Measurements from ENCODE around the gene UBE2E2.

UBE2E2 gene

DNA sequence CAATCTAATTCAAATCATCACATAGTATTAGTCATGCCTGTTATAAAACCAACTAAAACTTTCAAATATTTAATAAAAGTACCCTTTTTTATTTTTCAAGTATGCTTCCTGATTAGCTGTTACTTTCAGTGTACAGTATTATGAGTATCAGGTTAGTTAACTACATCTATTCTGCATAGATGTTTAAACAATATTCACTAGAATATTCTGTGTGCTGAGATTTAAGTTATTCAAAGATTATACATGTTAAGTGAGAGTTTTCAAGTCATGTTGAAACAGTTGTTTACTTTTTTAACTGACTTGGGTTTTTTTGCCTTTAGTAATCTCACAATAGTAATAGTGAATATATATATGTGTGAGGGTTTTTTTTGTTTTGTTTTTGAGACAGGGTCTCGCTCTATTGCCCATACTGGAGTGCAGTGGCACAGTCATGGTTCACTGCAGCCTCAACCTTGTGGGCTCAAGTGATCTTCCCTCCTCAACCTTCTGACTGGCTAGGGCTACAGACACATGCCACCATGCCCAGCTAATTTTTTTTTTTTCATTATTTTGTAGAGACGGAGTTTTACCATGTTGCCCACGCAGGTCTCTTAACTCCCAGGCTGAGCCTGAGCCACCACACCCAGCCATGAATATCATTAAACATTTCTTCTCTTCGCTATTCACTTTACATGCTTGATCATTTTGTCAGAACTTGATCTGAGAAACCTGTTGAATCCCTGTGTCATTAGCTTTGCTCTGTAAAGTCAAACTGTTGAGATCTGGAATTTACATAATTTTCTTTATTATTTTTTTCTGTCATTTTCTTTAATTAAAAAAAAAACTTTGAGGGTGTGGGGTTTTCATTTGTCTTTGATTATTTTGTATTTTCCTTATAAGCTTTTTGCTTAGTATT lies 316.4 kb downstream of the UBE2E2 start:
- H3K9me3 ChIP-seq (ENCODE audit: control insufficient read depth in 1 of 2, low read length in 2 of 2), result no peaks in the 10 kb centered on the region
- no peaks in the 10 kb centered on the region for H3K4me1 ChIP-seq (ENCODE audit: control insufficient read depth in 1 of 2, insufficient read depth in 2 of 2, low read length in 2 of 2)
- H3K27ac ChIP-seq (ENCODE audit: low read length), result no peak overlapping the region
- H3K27me3 ChIP-seq (ENCODE audit: low read depth, low read length), result no peaks in the 10 kb centered on the region
- no peaks in the 10 kb centered on the region for H3K36me3 ChIP-seq (ENCODE audit: control insufficient read depth in 1 of 2, insufficient read depth in 2 of 2, low read length in 2 of 2)
- no peak overlapping the region for H3K4me3 ChIP-seq (ENCODE audit: low read depth in 1 of 2, low read length in 2 of 2)

DNA sequence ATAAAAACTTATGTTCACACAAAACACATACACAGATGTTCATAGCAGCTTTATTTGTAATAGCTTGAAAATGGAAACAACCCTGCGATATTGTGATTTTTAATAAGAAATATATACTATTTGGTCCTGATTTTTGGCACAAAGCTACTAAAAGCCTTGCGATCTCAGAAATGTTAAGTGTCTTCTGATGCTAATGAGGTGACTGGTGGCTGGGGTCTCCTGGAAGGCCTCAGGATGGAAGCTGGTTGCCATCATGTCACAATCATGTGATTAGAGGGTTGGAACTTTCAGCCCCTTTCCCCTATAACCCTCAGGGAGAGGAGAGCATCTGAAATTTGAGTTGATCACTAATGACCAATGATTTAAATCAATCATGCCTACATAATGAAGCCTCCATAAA lies 324.2 kb downstream of the UBE2E2 start:
- Histone ChIP-seq H3K4me3 (ENCODE audit: low read depth in 1 of 2, low read length in 2 of 2) (no peak overlapping the region), H3K27ac (ENCODE audit: low read length) (no peak overlapping the region), H3K27me3 (ENCODE audit: low read depth, low read length) (no peaks in the 10 kb centered on the region), H3K4me1 (ENCODE audit: control insufficient read depth in 1 of 2, insufficient read depth in 2 of 2, low read length in 2 of 2) (no peaks in the 10 kb centered on the region), H3K9me3 (ENCODE audit: control insufficient read depth in 1 of 2, low read length in 2 of 2) (no peaks in the 10 kb centered on the region), H3K36me3 (ENCODE audit: control insufficient read depth in 1 of 2, insufficient read depth in 2 of 2, low read length in 2 of 2) (no peaks in the 10 kb centered on the region)

DNA sequence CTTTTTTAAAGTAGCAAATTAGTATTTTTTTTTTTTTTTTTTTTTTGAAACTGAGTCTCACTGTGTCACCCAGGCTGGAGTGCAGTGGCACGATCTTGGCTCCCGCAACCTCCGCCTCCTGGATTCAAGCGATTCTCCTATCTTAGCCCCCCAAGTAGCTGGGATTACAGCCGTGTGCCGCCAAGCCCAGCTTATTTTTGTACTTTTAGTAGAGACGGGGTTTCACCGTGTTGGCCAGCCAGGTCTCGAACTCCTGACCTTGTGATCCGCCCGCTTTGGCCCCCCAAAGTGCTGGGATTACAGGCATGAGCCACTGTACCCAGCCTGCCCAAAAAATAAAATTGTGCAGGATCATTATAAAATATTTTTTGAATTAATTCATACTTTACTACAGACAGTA lies 330.5 kb downstream of the UBE2E2 start:
- H3K4me3 ChIP-seq (ENCODE audit: low read depth in 1 of 2, low read length in 2 of 2), result no peak overlapping the region
- H3K27me3 ChIP-seq (ENCODE audit: low read depth, low read length), result no peaks in the 10 kb centered on the region

DNA sequence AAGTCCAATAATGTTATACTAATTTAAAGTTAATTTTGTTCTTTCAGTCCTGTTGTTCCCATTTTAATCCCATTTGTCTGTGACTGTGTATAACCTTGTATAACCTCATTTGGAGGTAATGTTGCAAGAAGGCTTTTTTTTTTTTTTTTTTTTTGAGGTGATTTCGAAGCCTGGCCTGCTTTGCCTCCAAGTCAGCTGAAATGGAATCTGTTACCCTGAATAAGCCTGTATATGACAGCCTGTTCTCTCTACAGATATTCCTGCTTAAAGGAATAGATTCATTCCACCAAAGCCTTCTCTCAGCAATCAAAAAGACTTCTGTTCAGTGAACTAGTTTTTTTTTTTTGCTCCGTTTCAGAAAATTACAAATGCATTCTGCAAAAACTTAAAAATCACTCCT lies 330.9 kb downstream of the UBE2E2 start:
- Histone ChIP-seq H3K36me3 (ENCODE audit: control insufficient read depth in 1 of 2, insufficient read depth in 2 of 2, low read length in 2 of 2) (no peaks in the 10 kb centered on the region), H3K4me1 (ENCODE audit: control insufficient read depth in 1 of 2, insufficient read depth in 2 of 2, low read length in 2 of 2) (peaks cover 0 to 4% of the 10 kb centered on the region in 2 donors), H3K27me3 (ENCODE audit: low read depth, low read length) (no peaks in the 10 kb centered on the region), H3K27ac (ENCODE audit: low read length) (no peak overlapping the region), H3K4me3 (ENCODE audit: low read depth in 1 of 2, low read length in 2 of 2) (no peak overlapping the region), H3K9me3 (ENCODE audit: control insufficient read depth in 1 of 2, low read length in 2 of 2) (no peaks in the 10 kb centered on the region)

More for the DNA sequence above, 330.5 kb downstream of the UBE2E2 start:
- H3K4me1 ChIP-seq (ENCODE audit: control insufficient read depth in 1 of 2, insufficient read depth in 2 of 2, low read length in 2 of 2), result peaks cover 0 to 4% of the 10 kb centered on the region in 2 donors
- no peaks in the 10 kb centered on the region for H3K36me3 ChIP-seq (ENCODE audit: control insufficient read depth in 1 of 2, insufficient read depth in 2 of 2, low read length in 2 of 2)
- H3K27ac ChIP-seq (ENCODE audit: low read length), result no peak overlapping the region
- no peaks in the 10 kb centered on the region for H3K9me3 ChIP-seq (ENCODE audit: control insufficient read depth in 1 of 2, low read length in 2 of 2)

DNA sequence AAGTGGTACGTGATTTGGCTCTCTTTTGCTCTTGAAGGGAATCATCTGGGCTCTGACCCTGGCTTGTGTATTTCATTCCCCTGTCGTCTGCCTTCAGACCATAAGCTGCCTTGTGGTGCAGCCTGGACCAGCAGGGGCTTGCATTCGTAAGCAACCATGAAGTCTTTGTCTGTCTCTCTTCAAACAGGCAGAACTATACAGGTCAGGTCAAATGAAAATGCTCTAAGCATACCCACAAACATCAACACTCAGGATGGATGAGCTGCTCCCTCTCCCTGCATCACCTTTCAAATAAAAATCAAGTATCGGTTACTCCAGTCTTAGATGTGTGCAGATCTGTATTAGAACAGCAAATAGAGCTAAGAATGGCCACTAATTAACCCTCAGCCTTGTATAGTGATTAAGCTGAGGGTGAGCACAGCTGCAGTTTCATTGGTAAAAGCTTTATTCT lies 334.0 kb downstream of the UBE2E2 start:
- no peaks in the 10 kb centered on the region for H3K27me3 ChIP-seq (ENCODE audit: low read depth, low read length)
- H3K4me3 ChIP-seq (ENCODE audit: low read depth in 1 of 2, low read length in 2 of 2), result no peak overlapping the region
- peaks cover 0 to 4% of the 10 kb centered on the region in 2 donors for H3K4me1 ChIP-seq (ENCODE audit: control insufficient read depth in 1 of 2, insufficient read depth in 2 of 2, low read length in 2 of 2)
- no peaks in the 10 kb centered on the region for H3K9me3 ChIP-seq (ENCODE audit: control insufficient read depth in 1 of 2, low read length in 2 of 2)
- H3K36me3 ChIP-seq (ENCODE audit: control insufficient read depth in 1 of 2, insufficient read depth in 2 of 2, low read length in 2 of 2), result no peaks in the 10 kb centered on the region
- H3K27ac ChIP-seq (ENCODE audit: low read length), result no peak overlapping the region

DNA sequence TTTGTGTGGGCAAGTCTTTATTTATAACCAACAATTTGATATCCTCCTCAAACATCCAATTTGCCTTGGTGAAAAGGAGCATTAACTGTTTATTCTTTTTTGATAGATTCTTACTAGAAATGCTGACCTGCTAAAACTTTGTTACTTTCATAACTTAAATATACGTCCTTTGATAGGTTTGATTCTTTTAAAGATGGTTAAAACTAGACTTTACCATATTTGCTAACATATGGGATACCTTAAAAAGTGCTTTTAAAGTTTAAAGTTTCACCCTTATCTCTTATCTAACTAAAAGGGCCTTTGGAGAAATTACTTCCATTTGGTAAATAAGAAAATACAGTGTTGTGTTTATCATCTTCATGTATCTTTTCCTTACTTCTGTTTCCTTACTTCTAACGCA lies 336.1 kb downstream of the UBE2E2 start:
- no peak overlapping the region for H3K27ac ChIP-seq (ENCODE audit: low read length)
- no peak overlapping the region for H3K4me3 ChIP-seq (ENCODE audit: low read depth in 1 of 2, low read length in 2 of 2)
- peaks cover 0 to under 1% of the 10 kb centered on the region in 2 donors for H3K4me1 ChIP-seq (ENCODE audit: control insufficient read depth in 1 of 2, insufficient read depth in 2 of 2, low read length in 2 of 2)
- no peaks in the 10 kb centered on the region for H3K36me3 ChIP-seq (ENCODE audit: control insufficient read depth in 1 of 2, insufficient read depth in 2 of 2, low read length in 2 of 2)
- no peaks in the 10 kb centered on the region for H3K9me3 ChIP-seq (ENCODE audit: control insufficient read depth in 1 of 2, low read length in 2 of 2)
- no peaks in the 10 kb centered on the region for H3K27me3 ChIP-seq (ENCODE audit: low read depth, low read length)

DNA sequence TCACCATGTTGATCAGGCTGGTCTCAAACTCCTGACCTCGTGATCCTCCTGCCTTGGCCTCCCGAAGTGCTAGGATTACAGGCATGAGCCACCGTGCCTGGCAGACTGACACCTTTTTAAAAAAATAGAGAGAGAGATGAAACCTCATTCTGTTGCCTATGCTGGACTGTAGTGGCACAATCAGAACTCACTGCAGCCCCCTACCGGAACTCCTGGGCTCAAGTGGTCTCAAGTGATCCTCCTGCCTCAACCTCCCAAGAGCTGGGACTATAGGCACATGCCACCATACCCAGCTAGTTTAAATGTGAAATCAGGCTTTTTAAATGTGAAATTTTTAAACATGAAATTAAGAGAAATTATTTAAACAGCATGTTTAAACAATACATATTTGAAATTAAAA lies 337.5 kb downstream of the UBE2E2 start:
- H3K9me3 ChIP-seq (ENCODE audit: control insufficient read depth in 1 of 2, low read length in 2 of 2), result no peaks in the 10 kb centered on the region
- no peaks in the 10 kb centered on the region for H3K4me1 ChIP-seq (ENCODE audit: control insufficient read depth in 1 of 2, insufficient read depth in 2 of 2, low read length in 2 of 2)
- no peak overlapping the region for H3K27ac ChIP-seq (ENCODE audit: low read length)
- H3K36me3 ChIP-seq (ENCODE audit: control insufficient read depth in 1 of 2, insufficient read depth in 2 of 2, low read length in 2 of 2), result no peaks in the 10 kb centered on the region
- H3K4me3 ChIP-seq (ENCODE audit: low read depth in 1 of 2, low read length in 2 of 2), result no peak overlapping the region
- no peaks in the 10 kb centered on the region for H3K27me3 ChIP-seq (ENCODE audit: low read depth, low read length)

DNA sequence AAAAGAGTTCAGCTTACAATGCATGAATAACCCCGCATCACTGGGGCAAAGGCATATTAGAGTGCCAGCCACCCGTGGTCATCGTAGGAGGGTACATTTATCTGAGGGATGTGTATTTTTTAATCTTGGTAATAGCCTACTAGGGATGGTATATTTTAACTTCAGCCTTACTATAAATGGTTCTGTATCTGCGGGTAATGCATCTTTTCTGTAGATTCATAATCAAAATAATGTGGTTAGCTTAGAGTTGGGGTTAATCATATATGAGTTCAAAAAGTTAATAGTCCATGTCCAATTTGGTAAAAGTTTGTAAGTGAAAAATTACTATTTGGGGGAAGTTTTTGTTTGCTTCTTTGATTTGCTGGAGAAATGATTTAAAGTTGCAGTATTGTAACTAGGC lies 339.0 kb downstream of the UBE2E2 start:
- H3K36me3 ChIP-seq (ENCODE audit: control insufficient read depth in 1 of 2, insufficient read depth in 2 of 2, low read length in 2 of 2), result no peaks in the 10 kb centered on the region
- H3K4me3 ChIP-seq (ENCODE audit: low read depth in 1 of 2, low read length in 2 of 2), result no peak overlapping the region
- H3K4me1 ChIP-seq (ENCODE audit: control insufficient read depth in 1 of 2, insufficient read depth in 2 of 2, low read length in 2 of 2), result no peaks in the 10 kb centered on the region
- no peaks in the 10 kb centered on the region for H3K27me3 ChIP-seq (ENCODE audit: low read depth, low read length)
- H3K27ac ChIP-seq (ENCODE audit: low read length), result no peak overlapping the region
- no peaks in the 10 kb centered on the region for H3K9me3 ChIP-seq (ENCODE audit: control insufficient read depth in 1 of 2, low read length in 2 of 2)

DNA sequence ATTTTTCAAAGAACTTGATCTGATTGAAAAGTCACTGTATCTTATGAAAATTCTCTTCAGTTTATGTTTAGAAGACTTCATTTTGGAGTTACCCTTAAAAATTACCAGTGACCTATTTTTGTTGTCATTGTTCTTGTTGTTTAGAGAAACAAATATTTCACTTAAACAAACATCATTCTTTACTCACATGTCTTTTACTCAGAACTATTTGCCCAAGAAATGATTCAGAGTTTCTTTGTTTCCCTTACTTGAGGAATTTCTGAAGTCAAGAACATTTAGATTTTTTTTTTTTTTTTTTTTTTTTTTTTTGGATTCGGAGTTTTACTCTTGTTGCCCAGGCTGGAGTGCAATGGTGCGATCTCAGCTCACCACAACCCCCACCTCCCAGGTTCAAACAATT lies 343.1 kb downstream of the UBE2E2 start:
- Histone ChIP-seq H3K36me3 (ENCODE audit: control insufficient read depth in 1 of 2, insufficient read depth in 2 of 2, low read length in 2 of 2) (no peaks in the 10 kb centered on the region), H3K9me3 (ENCODE audit: control insufficient read depth in 1 of 2, low read length in 2 of 2) (no peaks in the 10 kb centered on the region), H3K27ac (ENCODE audit: low read length) (no peak overlapping the region), H3K27me3 (ENCODE audit: low read depth, low read length) (no peaks in the 10 kb centered on the region), H3K4me1 (ENCODE audit: control insufficient read depth in 1 of 2, insufficient read depth in 2 of 2, low read length in 2 of 2) (peaks cover 0 to 7% of the 10 kb centered on the region in 2 donors), H3K4me3 (ENCODE audit: low read depth in 1 of 2, low read length in 2 of 2) (no peak overlapping the region)

DNA sequence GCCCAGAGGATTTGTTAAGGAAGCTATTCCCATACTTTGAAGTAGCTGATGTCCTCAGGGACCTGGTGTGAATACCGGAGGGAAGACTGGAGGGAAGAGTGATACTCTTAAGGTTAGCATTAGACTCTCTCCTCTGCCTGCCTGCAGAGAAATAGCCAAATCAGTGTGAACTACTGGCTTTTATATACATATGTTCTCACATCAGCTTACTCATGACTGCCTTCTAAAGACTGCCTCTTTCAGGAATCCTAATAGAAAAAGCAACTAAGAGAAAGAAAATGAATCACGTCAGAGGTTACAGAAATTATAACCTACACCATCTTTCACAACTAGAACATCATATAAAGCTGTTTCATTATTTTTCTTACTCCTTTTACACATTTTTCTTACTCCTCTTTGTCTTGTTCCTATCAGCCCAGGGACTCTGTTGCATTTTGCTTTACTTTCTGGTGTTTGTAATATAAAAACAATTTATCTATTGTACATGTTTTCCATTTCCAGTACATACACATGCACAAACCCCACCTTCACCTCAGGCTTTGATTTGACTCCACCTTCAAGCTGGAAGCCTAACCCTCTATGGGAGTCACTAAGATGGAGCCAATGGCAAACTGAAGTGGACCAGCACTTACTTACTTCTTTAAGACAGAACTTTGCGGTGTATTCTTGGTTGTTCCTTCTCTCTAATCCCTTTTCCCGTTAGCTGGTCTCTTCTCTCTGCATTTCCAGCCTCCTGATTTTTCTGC lies 345.0 kb downstream of the UBE2E2 start:
- Histone ChIP-seq H3K27ac (ENCODE audit: low read length) (no peak overlapping the region), H3K4me1 (ENCODE audit: control insufficient read depth in 1 of 2, insufficient read depth in 2 of 2, low read length in 2 of 2) (peaks cover 0 to 7% of the 10 kb centered on the region in 2 donors), H3K9me3 (ENCODE audit: control insufficient read depth in 1 of 2, low read length in 2 of 2) (no peaks in the 10 kb centered on the region)

DNA sequence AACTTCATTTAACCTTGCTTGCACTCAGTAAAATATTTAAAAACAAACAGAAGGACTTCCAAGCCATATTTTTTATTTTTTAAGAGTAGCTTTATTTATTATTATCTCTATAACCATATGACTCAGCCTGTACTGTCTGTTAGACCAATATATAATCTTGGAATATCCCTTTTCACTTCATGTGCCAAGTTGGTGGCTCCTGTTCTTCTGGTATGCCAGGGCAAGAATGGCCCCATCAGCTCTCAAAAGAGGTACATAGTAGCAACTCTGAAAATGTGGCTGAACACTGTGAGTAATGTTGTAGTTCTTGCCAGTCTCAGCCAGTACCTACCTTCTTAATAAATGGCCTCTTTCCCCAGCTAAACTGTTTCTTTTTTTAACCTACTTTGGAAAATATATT lies 345.6 kb downstream of the UBE2E2 start:
- peaks cover 0 to 7% of the 10 kb centered on the region in 2 donors for H3K4me1 ChIP-seq (ENCODE audit: control insufficient read depth in 1 of 2, insufficient read depth in 2 of 2, low read length in 2 of 2)
- H3K27me3 ChIP-seq (ENCODE audit: low read depth, low read length), result no peaks in the 10 kb centered on the region
- no peak overlapping the region for H3K27ac ChIP-seq (ENCODE audit: low read length)
- no peaks in the 10 kb centered on the region for H3K36me3 ChIP-seq (ENCODE audit: control insufficient read depth in 1 of 2, insufficient read depth in 2 of 2, low read length in 2 of 2)
- H3K4me3 ChIP-seq (ENCODE audit: low read depth in 1 of 2, low read length in 2 of 2), result no peak overlapping the region
- H3K9me3 ChIP-seq (ENCODE audit: control insufficient read depth in 1 of 2, low read length in 2 of 2), result no peaks in the 10 kb centered on the region

More for the DNA sequence above, 345.0 kb downstream of the UBE2E2 start:
- Histone ChIP-seq H3K36me3 (ENCODE audit: control insufficient read depth in 1 of 2, insufficient read depth in 2 of 2, low read length in 2 of 2) (no peaks in the 10 kb centered on the region), H3K27me3 (ENCODE audit: low read depth, low read length) (no peaks in the 10 kb centered on the region), H3K4me3 (ENCODE audit: low read depth in 1 of 2, low read length in 2 of 2) (no peak overlapping the region)
